A549 (cell line): ENCODE data around the gene ULBP1.

ENCODE experiments used
- BHLHE40 ChIP-seq: IDR thresholded peaks from 2 replicates; pipeline ENCODE4 v1.6.1; 2012; ENCODE audit warnings: low read depth, low read length, inconsistent platforms
- MAZ ChIP-seq: fragments of 150-350 bp; IDR thresholded peaks from 2 replicates; pipeline ENCODE4 v1.6.1; 2014; ENCODE audit warnings: antibody characterized with exemption, low read depth, low read length, borderline replicate concordance
- PHF8 ChIP-seq: fragments of 200-600 bp; sonication (generic); IDR thresholded peaks from 2 replicates; pipeline ENCODE4 v1.6.1; 2016; ENCODE audit warnings: low read depth, mild to moderate bottlenecking, antibody characterized with exemption, moderate library complexity, borderline replicate concordance
- POLR2AphosphoS2 ChIP-seq: conservative IDR thresholded peaks from 2 replicates; pipeline ENCODE4 v1.6.1; 2012; ENCODE audit warnings: low read length, improper control_type of control experiment, inconsistent platforms
- TP53 ChIP-seq: fragments of 250-450 bp; sonication (Bioruptor Pico); IDR thresholded peaks from 2 replicates; pipeline ENCODE4 v1.5.0; 2021; ENCODE audit warnings: mild to moderate bottlenecking, moderate library complexity
- TF ChIP-seq, protein P1 (sequence below): fragments of >200 bp; sonication (Bioruptor Twin); formaldehyde crosslinking; IDR thresholded peaks from 3 replicates; pipeline ENCODE4 v1.5.1; 2016
- TF ChIP-seq, protein P2 (sequence below): IDR thresholded peaks from 2 replicates; pipeline ENCODE4 v1.6.1; 2012
- TF ChIP-seq, protein P3 (sequence below): fragments of 200-600 bp; sonication (generic); IDR thresholded peaks from 2 replicates; pipeline ENCODE4 v1.6.1; 2016; ENCODE audit warnings: antibody characterized with exemption, mild to moderate bottlenecking, moderate library complexity

DNA sequence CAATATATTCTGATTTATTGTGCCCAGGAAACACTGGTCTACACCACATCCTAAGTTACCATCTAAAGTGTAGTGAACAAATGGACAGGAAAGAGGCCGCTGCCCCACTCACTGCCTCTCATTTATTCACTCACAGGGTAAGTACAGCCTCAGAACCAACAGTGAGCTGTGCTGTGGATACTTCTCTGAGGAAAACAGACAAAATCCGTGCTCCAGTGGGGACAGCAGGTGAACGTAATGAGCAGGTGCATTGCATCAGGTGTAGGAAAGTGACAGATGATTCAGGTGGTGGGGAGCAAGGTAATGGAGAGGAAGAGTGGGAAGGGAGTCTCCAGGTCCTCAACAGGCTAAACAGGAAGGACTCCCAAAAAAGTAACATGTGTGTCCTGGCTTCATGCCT is 30.3 kb upstream of the ULBP1 start:
- TF ChIP-seq, protein P1, sequence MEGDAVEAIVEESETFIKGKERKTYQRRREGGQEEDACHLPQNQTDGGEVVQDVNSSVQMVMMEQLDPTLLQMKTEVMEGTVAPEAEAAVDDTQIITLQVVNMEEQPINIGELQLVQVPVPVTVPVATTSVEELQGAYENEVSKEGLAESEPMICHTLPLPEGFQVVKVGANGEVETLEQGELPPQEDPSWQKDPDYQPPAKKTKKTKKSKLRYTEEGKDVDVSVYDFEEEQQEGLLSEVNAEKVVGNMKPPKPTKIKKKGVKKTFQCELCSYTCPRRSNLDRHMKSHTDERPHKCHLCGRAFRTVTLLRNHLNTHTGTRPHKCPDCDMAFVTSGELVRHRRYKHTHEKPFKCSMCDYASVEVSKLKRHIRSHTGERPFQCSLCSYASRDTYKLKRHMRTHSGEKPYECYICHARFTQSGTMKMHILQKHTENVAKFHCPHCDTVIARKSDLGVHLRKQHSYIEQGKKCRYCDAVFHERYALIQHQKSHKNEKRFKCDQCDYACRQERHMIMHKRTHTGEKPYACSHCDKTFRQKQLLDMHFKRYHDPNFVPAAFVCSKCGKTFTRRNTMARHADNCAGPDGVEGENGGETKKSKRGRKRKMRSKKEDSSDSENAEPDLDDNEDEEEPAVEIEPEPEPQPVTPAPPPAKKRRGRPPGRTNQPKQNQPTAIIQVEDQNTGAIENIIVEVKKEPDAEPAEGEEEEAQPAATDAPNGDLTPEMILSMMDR: no peak
- TF ChIP-seq, protein P2, sequence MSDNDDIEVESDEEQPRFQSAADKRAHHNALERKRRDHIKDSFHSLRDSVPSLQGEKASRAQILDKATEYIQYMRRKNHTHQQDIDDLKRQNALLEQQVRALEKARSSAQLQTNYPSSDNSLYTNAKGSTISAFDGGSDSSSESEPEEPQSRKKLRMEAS: no peak
- no peak for TF ChIP-seq BHLHE40
- no peak for TF ChIP-seq PHF8
- TF ChIP-seq TP53 (CRISPR knock-in tag): no peak
- TF ChIP-seq MAZ: no peak
- TF ChIP-seq, protein P3, sequence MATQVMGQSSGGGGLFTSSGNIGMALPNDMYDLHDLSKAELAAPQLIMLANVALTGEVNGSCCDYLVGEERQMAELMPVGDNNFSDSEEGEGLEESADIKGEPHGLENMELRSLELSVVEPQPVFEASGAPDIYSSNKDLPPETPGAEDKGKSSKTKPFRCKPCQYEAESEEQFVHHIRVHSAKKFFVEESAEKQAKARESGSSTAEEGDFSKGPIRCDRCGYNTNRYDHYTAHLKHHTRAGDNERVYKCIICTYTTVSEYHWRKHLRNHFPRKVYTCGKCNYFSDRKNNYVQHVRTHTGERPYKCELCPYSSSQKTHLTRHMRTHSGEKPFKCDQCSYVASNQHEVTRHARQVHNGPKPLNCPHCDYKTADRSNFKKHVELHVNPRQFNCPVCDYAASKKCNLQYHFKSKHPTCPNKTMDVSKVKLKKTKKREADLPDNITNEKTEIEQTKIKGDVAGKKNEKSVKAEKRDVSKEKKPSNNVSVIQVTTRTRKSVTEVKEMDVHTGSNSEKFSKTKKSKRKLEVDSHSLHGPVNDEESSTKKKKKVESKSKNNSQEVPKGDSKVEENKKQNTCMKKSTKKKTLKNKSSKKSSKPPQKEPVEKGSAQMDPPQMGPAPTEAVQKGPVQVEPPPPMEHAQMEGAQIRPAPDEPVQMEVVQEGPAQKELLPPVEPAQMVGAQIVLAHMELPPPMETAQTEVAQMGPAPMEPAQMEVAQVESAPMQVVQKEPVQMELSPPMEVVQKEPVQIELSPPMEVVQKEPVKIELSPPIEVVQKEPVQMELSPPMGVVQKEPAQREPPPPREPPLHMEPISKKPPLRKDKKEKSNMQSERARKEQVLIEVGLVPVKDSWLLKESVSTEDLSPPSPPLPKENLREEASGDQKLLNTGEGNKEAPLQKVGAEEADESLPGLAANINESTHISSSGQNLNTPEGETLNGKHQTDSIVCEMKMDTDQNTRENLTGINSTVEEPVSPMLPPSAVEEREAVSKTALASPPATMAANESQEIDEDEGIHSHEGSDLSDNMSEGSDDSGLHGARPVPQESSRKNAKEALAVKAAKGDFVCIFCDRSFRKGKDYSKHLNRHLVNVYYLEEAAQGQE: no peak
- TF ChIP-seq POLR2AphosphoS2: no peak
